Coronary artery (tissue), 2 donors: ENCODE data around the gene PTPRR.

Experiments
- DNase-seq: peaks from one replicate; pipeline ENCODE4 v3.0.0-alpha.2; 2017; ENCODE audit warnings: low spot score
- H3K27ac ChIP-seq, 2 donors: fragments of 200-600 bp; sonication (generic); one replicate each; pipeline ENCODE4 v1.5.1; 2016 to 2019
- H3K4me3 ChIP-seq: fragments of 200-600 bp; sonication (generic); 2 replicates; pipeline ENCODE4 v1.5.1; 2016; ENCODE audit warnings: mild to moderate bottlenecking, moderate library complexity
- TF ChIP-seq, protein P1 (sequence below): fragments of 200-600 bp; sonication (generic); IDR thresholded peaks from one replicate; pipeline ENCODE4 v1.5.1; 2019; ENCODE audit warnings: antibody characterized with exemption

The PTPRR gene

DNA sequence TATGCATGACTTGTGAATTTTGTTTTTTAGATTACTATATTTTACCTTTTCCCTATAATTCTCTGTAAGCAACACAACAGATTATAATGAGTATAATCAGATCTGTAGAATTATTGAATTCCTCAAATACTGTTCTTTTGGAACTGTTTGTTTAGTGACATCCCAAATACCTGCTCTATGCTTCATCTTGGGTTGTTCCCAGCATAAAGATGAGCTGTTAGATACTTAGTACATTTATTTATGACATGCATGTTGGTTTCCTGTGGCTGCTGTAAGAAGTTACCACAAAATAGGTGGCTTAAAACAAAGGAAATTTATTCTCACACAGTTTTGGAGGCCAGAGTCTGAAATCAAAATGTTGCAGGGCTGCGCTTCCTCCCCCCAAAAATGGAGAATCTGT is 78.4 kb downstream of the PTPRR start:
- no peak for DNase-seq

DNA sequence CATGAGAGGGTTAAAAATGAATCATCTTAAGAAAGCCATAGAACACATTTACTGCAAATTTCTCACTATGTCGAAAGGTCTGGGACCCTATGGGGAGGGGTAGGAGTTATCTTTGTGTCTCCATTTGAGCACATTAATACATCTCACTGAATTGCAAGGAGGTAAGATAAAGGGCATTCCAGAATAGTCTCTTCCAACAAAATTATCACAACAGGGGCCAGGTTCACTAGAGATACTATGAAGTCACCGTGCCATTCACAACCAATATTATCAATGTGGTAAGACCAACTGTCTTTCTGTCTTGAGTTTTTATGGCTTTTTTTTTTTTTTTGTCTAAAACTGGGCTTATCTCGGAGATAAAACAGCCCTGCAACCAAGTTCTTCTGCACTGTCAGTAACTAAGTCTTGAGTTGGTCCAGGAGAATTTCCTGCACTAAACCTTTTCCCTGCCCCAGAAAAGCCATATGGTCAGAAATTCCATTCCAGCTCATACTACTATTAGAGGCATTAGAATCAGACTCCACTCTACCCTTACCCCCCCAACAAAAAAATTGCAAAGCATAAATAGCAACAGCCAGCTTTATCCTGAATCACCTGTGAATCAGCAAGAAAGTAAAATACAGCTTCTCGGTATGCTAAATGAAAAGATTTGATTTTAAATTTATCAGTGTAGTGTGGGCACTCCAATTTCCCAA is 79.7 kb downstream of the PTPRR start:
- TF ChIP-seq, protein P1, sequence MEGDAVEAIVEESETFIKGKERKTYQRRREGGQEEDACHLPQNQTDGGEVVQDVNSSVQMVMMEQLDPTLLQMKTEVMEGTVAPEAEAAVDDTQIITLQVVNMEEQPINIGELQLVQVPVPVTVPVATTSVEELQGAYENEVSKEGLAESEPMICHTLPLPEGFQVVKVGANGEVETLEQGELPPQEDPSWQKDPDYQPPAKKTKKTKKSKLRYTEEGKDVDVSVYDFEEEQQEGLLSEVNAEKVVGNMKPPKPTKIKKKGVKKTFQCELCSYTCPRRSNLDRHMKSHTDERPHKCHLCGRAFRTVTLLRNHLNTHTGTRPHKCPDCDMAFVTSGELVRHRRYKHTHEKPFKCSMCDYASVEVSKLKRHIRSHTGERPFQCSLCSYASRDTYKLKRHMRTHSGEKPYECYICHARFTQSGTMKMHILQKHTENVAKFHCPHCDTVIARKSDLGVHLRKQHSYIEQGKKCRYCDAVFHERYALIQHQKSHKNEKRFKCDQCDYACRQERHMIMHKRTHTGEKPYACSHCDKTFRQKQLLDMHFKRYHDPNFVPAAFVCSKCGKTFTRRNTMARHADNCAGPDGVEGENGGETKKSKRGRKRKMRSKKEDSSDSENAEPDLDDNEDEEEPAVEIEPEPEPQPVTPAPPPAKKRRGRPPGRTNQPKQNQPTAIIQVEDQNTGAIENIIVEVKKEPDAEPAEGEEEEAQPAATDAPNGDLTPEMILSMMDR, result no peak
- H3K4me3 ChIP-seq, result no peak overlapping the region
- DNase-seq, result no peak
- no peak overlapping the region for H3K27ac ChIP-seq

More for the DNA sequence above, 78.4 kb downstream of the PTPRR start:
- no peak overlapping the region for H3K4me3 ChIP-seq
- TF ChIP-seq, protein P1, result no peak
- H3K27ac ChIP-seq, result no peak overlapping the region

DNA sequence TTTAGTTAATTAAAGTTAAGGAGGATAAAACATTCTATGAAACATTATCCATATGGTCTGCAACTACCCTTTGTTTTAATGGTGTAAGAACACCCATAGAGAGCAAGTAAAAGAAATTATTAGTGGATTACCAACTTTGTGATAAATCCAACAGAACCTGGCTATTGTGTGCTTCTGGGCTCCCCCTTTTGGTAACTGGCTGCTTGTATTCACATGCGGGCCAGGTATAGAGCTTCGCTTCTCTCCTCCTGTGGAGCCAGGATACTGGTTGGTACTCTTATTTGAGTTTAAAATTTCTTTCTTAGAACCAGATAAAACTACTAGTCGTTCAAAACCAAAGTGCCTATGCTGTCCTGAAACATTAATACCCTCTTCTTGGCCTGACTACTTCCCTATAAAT is 81.0 kb downstream of the PTPRR start:
- TF ChIP-seq, protein P1, result no peak
- H3K27ac ChIP-seq, result no peak overlapping the region
- no peak overlapping the region for H3K4me3 ChIP-seq
- DNase-seq, result no peak

DNA sequence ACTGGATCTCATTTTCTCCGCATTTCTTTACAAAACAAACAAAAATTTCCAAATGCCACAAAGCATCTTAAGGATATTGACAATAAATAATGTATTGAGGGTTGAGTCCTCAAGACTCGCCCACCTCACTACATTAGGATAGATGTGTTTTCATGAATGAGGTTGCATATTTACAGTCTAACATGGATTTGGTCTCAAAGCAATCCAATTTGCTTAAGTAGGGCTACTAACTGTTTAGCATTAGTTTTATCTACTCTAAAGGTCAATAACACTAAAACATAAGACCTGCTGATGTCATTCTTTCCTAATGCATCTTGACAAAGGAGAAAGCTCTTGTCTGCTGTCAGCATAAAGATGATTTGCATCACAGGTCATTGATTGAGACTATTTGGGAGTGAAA is 82.4 kb downstream of the PTPRR start:
- no peak for DNase-seq

DNA sequence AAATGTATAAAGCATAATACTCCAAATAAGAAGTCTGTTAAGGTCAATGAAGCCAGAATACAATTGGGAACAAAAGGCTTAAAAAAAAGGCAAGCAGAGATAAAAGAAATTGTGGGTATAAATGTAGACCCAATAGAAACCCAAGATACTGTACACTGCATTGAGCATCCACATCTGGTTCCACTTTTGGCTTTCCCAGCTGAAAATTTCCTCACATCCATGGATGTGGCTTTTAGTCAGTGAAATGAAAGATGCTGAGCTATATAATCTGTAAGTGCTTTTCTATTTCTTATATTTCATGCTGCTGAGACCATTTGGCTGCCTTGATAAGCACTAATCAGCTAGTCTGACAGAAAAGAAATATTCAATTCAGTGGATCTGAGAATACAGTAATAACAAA is 83.5 kb downstream of the PTPRR start:
- no peak for DNase-seq
- no peak overlapping the region for H3K4me3 ChIP-seq
- H3K27ac ChIP-seq, result no peak overlapping the region
- TF ChIP-seq, protein P1, result no peak

More for the DNA sequence above, 82.4 kb downstream of the PTPRR start:
- H3K27ac ChIP-seq, result no peak overlapping the region
- H3K4me3 ChIP-seq, result no peak overlapping the region
- TF ChIP-seq, protein P1, result no peak

DNA sequence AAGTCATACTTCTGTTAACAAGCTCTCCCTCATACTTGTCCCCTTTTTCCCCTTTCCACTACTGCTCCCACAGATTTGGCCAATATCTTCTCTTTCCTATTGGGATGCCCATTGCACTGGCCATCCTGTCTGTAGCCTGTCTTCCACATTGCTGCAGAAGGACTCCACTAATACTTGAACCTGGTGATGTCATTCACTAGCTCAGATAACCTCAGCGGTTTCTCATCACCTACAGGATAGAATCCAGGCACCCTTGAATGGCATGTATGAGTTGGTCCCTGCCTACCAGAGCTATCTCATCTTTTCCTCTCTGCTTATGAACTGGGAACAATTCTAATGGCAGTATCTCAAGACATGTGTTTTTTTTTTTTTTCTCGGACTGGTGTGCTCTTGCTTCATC is 84.6 kb downstream of the PTPRR start:
- no peak overlapping the region for H3K4me3 ChIP-seq
- H3K27ac ChIP-seq, result no peak overlapping the region
- TF ChIP-seq, protein P1, result no peak
- no peak for DNase-seq

DNA sequence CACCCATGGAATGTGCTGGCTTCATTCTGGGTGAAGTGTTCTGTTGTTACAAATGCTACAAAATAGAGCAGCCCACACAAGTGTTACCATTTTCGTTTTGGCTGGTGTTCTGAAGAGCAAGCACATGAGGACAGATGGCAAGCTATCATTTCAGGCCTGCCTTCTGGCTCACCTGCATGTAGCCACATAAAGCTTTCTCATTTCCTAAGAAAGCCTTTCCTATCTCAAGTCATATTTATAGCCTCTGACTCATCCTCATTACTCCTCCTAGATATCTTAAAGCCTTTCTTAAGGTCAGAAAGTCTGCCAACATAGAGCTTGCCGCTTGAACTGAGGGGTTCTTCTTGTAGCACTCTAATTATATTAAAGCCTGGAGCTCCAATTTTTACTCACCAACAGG is 89.0 kb downstream of the PTPRR start:
- TF ChIP-seq, protein P1, result no peak
- no peak for DNase-seq
- H3K4me3 ChIP-seq, result no peak overlapping the region
- no peak overlapping the region for H3K27ac ChIP-seq
